Measurements from ENCODE around the gene ADRM1.

The ADRM1 gene

DNA sequence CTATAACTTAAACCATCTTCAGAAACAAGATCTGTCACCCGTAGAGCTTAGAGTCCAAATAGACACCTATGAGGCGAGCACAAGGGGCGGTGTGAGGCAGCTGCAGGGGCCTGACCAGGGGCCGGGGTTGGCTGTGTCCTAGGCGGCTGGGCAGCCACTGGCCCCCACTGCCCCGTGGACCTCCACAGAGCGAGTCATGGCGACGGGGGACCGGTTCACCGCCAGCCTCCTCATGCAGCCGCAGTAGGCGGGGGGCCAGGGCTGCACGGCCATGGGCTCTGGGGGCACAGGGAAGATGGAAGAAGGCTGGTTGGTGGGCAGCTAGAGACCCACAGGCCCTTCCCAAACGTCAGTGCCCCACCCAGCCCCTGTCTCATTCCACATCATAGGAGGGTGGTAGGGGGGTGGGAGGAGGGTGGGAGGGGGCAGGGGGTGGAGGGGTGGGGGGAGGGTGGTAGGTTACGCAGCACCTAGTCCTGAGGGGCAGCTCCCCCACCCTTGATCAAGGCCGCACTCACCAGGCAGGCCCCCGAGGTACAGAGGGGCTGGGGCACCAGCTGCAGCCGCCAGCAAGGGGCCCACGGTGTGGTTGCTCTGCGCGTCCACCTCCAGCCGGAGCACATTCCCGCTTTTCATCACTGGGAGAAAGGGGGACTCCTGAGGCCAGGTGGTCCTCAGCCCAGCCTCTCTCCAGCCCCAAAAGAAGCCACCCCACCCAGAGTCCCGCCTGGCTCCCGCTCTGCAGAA lies 6.6 kb downstream of the ADRM1 start:
- in situ Hi-C loops (cut with HindIII; ENCODE audit: low sequenced_read_pairs), result no loop called here

DNA sequence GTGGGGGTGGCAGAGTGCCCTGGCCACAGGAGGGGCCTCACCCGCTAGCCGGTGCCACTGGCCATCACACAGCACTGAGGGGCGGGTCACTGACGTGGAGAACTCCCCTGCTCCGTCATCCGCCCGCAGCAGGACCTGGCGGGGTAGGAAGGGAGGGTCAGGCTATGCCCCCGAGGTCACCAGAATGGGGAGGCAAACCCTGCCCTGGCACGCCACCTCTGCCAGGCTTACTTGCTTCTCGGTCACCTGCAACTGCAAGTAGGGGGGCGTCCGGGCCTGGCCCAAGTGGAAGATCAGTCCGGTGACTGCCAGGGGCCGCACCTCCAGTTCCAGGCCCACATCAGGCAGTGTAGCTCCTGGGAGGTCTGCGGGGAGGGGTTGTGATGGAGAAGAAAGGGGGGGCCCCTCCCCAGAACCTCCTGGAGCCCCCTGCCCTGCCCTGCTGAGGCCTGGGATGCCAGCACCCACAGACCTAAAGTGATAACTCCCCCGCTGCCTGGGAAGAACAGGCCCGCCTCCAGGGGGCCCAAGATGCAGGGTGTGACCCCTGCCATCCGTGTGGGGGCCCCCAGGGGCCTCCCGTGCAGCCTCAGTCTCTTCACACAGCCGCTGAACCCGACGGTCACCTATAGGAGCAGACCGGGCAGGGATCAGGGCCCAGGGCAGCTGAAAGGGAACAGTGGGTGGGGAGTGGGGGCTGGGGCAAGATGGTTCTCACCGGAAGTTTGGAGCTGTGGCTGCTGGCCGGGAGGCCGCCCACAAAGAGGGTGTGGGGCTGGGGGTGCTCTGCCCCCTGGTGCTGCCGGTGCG lies 7.4 kb downstream of the ADRM1 start:
- in situ Hi-C loops (cut with HindIII; ENCODE audit: low sequenced_read_pairs), result no loop called here

DNA sequence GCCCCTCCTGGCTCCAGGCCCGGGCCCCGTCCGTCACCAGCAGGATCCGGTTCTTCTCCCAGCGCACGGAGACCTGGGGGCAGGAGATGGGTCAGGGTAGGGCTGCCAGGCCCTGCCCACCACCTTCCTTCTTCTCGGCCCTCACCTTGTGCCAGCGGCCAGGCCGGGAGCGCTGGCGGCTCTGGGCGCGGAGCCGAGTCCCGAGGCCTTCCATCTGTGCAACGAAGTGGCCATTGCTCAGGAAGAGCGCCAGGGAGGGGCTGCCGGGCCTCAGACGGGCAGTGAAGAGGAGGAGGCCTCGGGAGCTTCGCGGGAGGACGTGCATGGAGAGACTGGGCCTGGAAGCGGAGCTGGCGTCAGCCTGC lies 7.9 kb downstream of the ADRM1 start:
- in situ Hi-C loops (cut with HindIII; ENCODE audit: low sequenced_read_pairs), result no loop called here

DNA sequence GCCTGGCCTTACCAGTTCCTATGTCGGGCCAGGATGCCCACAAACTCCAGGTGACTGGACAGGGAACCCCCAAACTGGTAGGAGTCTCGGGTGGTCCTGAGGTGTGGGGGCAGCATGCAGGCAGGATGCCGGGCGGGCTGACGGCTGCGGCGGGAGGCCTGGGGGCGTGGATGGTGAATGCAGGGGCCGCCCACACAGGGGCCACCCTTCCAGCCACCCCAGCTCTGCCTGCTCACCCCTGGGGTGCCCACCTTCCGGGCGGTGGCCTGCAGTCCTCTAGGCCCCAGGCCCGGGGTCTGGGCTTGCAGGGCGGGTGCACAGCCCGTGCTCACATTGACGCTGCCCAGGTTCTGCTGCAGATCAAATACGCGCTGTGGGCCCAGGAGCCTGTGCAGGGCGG lies 8.4 kb downstream of the ADRM1 start:
- in situ Hi-C loops (cut with HindIII; ENCODE audit: low sequenced_read_pairs), result no loop called here

- in situ Hi-C loops (cut with HindIII; ENCODE audit: low sequenced_read_pairs), result no loop called here
These were observed 9.2 kb downstream of the ADRM1 start for GRCh38 chr20:62311832-62312661.

DNA sequence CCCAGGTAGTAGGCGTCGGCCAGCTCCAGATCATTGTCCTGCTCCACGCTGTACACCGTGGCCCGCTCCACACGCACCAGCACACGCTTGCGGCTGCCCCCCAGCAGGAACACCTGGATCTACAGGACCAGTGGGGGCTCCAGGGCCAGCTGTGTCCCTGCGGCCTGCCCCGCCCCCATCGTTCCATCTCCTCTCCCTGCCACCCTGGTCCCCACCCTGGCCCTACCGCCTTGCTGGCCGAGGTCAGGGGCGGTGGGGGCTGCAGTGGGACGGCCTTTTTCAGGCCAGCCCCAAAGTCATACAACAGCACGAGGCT lies 9.8 kb downstream of the ADRM1 start:
- in situ Hi-C loops (cut with HindIII; ENCODE audit: low sequenced_read_pairs), result no loop called here

GRCh38 chr20:62313021-62313420 lies 10.2 kb downstream of the ADRM1 start:
- in situ Hi-C loops (cut with HindIII; ENCODE audit: low sequenced_read_pairs), result no loop called here

- in situ Hi-C loops (cut with HindIII; ENCODE audit: low sequenced_read_pairs), result no loop called here
These were observed 10.9 kb downstream of the ADRM1 start for GRCh38 chr20:62313460-62314338.

GRCh38 chr20:62314339-62314638 lies 11.5 kb downstream of the ADRM1 start:
- in situ Hi-C loops (cut with HindIII; ENCODE audit: low sequenced_read_pairs), result no loop called here

GRCh38 chr20:62314711-62315302 lies 12.0 kb downstream of the ADRM1 start:
- in situ Hi-C loops (cut with HindIII; ENCODE audit: low sequenced_read_pairs), result no loop called here

GRCh38 chr20:62315773-62316172 lies 13.0 kb downstream of the ADRM1 start:
- in situ Hi-C loops (cut with HindIII; ENCODE audit: low sequenced_read_pairs), result no loop called here

DNA sequence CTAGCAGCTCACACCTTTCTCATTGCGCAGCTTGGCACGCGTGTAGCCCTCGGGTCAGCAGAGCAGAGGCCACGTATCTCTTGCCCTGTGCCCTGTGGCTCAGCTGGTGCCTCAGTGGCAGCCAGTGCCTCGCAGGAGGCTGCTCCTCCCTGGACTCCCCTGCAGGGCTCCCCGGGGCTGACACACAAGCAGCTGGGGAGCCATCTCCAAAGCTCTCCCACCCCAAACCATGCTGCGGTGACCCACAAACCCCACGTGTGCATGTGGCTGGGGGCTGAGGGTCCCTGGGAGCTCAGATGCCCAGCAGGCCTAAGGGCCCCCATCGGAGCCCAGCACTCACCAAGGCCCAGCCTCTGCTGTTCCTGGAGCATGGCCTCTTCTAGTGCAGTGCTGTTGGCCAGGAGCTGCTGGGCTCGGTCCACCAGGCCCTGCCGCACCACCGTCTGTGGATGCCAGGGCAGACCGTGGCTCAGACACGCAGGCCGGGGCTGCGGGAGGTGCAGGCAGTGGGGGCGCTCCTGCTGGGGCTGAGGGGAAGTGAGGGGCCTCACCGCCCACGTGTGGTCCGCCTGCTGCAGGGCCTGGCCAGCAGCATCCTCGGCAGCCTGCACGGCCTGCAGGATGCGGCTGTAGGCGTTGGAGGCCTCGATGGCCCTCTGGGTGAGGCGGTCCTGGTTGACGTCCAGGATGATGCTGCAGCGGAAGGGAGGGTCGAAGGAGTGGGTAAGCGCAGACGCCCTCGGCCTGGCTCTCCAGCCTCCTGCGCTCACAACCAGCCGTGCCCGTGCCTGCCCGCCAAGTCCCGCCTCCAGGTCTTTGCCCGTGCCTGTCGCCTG lies 13.8 kb downstream of the ADRM1 start:
- in situ Hi-C loops (cut with HindIII; ENCODE audit: low sequenced_read_pairs), result no loop called here

DNA sequence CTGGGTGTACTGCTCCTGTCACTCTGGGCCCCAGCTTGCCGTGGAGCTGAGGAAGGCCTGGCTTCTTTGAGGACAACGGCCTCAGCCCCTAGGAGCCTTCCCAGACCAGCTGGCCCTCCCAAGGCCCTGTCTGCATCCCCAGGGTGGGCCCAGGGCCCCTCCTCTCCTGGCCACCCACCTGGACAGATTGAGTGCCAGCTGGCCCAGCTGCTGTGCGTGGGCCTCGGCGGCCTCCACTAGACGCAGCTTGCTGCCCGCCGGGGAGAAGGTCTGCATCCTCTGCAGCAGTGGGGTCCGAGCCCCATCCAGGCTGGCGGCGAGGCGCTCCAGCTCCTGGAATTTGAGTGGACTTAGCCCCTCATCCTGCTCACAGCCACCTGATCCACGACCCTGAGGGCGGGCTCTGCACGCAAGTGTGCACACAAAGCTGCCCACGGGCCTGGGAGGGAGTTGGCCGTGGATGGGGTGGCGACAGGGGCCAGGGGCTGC lies 14.4 kb downstream of the ADRM1 start:
- in situ Hi-C loops (cut with HindIII; ENCODE audit: low sequenced_read_pairs), result no loop called here

- in situ Hi-C loops (cut with HindIII; ENCODE audit: low sequenced_read_pairs), result no loop called here
These were observed 15.9 kb downstream of the ADRM1 start for GRCh38 chr20:62318400-62319345.

- in situ Hi-C loops (cut with HindIII; ENCODE audit: low sequenced_read_pairs), result no loop called here
These were observed 16.6 kb downstream of the ADRM1 start for GRCh38 chr20:62319346-62319909.

GRCh38 chr20:62320581-62321354 lies 18.0 kb downstream of the ADRM1 start:
- in situ Hi-C loops (cut with HindIII; ENCODE audit: low sequenced_read_pairs), result no loop called here

- in situ Hi-C loops (cut with HindIII; ENCODE audit: low sequenced_read_pairs), result no loop called here
These were observed 18.7 kb downstream of the ADRM1 start for GRCh38 chr20:62321521-62321948.
